Erythroblast (primary cell): ENCODE data around the gene TSTD1.

Experiments
- GATA1 ChIP-seq: IDR thresholded peaks from 2 replicates; pipeline ENCODE4 v1.6.1; 2011; ENCODE audit warnings: low read depth, mild to moderate bottlenecking, control low read depth, low read length, moderate library complexity
- POLR2A ChIP-seq: IDR thresholded peaks from 2 replicates; pipeline ENCODE4 v1.6.1; 2011; ENCODE audit warnings: mild to moderate bottlenecking, low read length

- TF ChIP-seq POLR2A, result no peak
- no peak for TF ChIP-seq GATA1
These were observed 386 bp upstream of the TSTD1 start for GRCh38 chr1:161039154-161039545.
